Neural progenitor cell (in vitro differentiated cells): ENCODE data around the gene CFAP45. TPM values are rescaled to one million over a fixed set of nuclear protein-coding genes. Genes with fewer than 3 reads are reported as not detected.

Experiments used
- DNase-seq: peaks from one replicate; pipeline ENCODE4 v3.0.0-alpha.2; 2016; ENCODE audit warnings: low spot score
- H2AFZ ChIP-seq: fragments of 200-600 bp; sonication (generic); replicated peaks from 2 replicates; pipeline ENCODE4 v1.6.1; 2016; ENCODE audit warnings: antibody characterized with exemption
- H3F3A ChIP-seq: fragments of 200-600 bp; sonication (generic); 2 replicates; pipeline ENCODE4 v1.6.1; 2016; ENCODE audit warnings: antibody characterized with exemption, low read depth
- H3K27ac ChIP-seq: fragments of 200-600 bp; sonication (generic); 2 replicates; pipeline ENCODE4 v1.5.1; 2016; ENCODE audit warnings: mild to moderate bottlenecking
- H3K27me3 ChIP-seq: fragments of 200-600 bp; sonication (generic); 2 replicates; pipeline ENCODE4 v1.6.1; 2016; ENCODE audit warnings: mild to moderate bottlenecking, moderate library complexity
- H3K36me3 ChIP-seq: fragments of 200-600 bp; sonication (generic); 2 replicates; pipeline ENCODE4 v1.5.1; 2016
- H3K4me1 ChIP-seq: fragments of 200-600 bp; sonication (generic); 2 replicates; pipeline ENCODE4 v1.6.1; 2016; ENCODE audit warnings: mixed run types
- H3K4me2 ChIP-seq: fragments of 200-600 bp; sonication (generic); 2 replicates; pipeline ENCODE4 v1.6.1; 2016
- H3K4me3 ChIP-seq: fragments of 200-600 bp; sonication (generic); 2 replicates; pipeline ENCODE4 v1.5.1; 2016
- H3K79me2 ChIP-seq: fragments of 200-600 bp; sonication (generic); 2 replicates; pipeline ENCODE4 v1.6.1; 2016; ENCODE audit warnings: low read depth
- H3K9ac ChIP-seq: fragments of 200-600 bp; sonication (generic); 2 replicates; pipeline ENCODE4 v1.6.1; 2016
- H3K9me3 ChIP-seq: fragments of 200-600 bp; sonication (generic); 2 replicates; pipeline ENCODE4 v1.5.1; 2016; ENCODE audit warnings: low read depth
- H4K20me1 ChIP-seq: fragments of 200-600 bp; sonication (generic); 2 replicates; pipeline ENCODE4 v1.6.1; 2016; ENCODE audit warnings: low read depth
- H3K27ac Mint-ChIP-seq: 3 replicates; pipeline ENCODE4 v1.8.0; 2021; ENCODE audit warnings: mixed read lengths
- H3K27me3 Mint-ChIP-seq: 2 replicates; pipeline ENCODE4 v1.8.0; 2022; ENCODE audit warnings: low read depth, mild to moderate bottlenecking, inconsistent platforms, moderate library complexity, mixed read lengths; ENCODE audit not compliant: insufficient read depth
- H3K36me3 Mint-ChIP-seq: 3 replicates; pipeline ENCODE4 v1.8.0; 2021; ENCODE audit warnings: mixed read lengths
- H3K4me1 Mint-ChIP-seq: 3 replicates; pipeline ENCODE4 v1.8.0; 2021; ENCODE audit warnings: mixed read lengths
- H3K4me3 Mint-ChIP-seq: 3 replicates; pipeline ENCODE4 v1.8.0; 2021; ENCODE audit warnings: mild to moderate bottlenecking, moderate library complexity, mixed read lengths
- H3K9me3 Mint-ChIP-seq: 3 replicates; pipeline ENCODE4 v1.8.0; 2020; ENCODE audit warnings: mixed read lengths
- EZH2 ChIP-seq: fragments of 200-600 bp; sonication (generic); IDR thresholded peaks from 2 replicates; pipeline ENCODE4 v1.6.1; 2017; ENCODE audit warnings: antibody characterized with exemption, mild to moderate bottlenecking, moderate library complexity
- EZH2phosphoT487 ChIP-seq: fragments of 200-600 bp; sonication (generic); IDR thresholded peaks from 2 replicates; pipeline ENCODE4 v1.6.1; 2017; ENCODE audit warnings: antibody characterized with exemption
- total RNA-seq: library from RNA; depleted of rRNA; stranded (reverse); fragments of >200 nt; gene quantifications from 2 replicates; pipeline ENCODE4 v1.2.3, GENCODE V29; 2015; ENCODE audit warnings: low replicate concordance
- TF ChIP-seq, protein P1 (sequence below): fragments of 200-600 bp; sonication (generic); IDR thresholded peaks from 2 replicates; pipeline ENCODE4 v1.5.1; 2017; ENCODE audit warnings: antibody characterized with exemption, mild to moderate bottlenecking

CFAP45 gene
- total RNA-seq, 1 donor from 2014 or later, result not detected

DNA sequence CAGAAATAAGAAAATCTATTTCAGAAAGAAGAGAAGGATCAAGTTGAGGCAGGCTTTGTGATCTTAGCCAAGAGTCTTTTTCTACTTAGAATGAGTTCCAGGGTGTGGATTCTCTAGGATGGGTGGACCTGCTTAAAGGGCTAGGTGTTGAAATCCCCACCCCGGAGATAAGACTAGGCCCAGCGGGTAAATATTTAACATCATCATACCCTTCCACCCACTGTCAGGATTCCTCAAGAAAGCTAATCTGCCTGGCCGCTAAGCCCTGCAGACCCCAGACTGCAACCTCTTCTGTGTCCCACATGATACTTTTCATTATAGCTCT is 39.7 kb upstream of the CFAP45 start:
- peak overlapping the region; percentile 63 for H3K27ac Mint-ChIP-seq
- Histone ChIP-seq H3K4me1 (peaks cover 65% of the 10 kb centered on the region), H3K27me3 (no peaks in the 10 kb centered on the region)

DNA sequence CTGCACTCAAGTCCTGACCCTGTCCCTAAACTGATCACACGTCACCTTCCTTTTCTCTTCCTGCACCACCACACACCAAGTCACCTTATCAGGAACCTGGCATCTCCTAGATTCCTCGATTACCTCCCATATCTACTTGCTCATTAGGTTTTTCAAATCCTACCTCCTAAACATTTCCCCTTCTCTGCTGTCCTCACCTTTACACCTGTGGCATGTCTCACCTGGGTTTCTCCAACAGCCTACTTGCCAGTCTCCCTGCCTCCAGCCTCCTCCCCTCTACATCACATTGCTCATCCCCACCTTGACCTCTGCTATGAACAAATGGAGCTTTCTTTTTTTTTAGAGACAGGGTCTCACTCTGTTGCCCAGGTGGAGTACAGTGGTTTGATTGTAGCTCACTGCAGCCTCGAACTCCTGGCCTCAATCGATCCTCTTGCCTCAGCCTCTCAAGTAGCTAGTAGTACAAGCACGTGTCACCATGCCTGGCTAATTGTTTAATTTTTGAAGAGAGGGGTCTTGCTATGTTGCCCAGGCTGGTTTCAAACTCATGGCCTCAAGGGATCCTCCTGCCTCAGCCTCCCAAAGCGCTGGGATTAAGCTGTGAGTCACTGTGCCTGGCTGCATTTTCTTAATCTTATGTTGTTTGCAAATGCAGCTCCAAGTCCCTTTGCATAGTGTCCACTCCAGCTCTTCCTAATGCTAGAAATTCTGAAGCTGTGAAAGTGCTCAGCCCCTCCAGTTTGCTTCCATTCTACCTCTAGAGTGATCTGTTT is 39.1 kb upstream of the CFAP45 start:
- peaks cover 67% of the 10 kb centered on the region for H3K4me1 Mint-ChIP-seq
- H3K9me3 Mint-ChIP-seq, result no peaks in the 10 kb centered on the region
- H2AFZ ChIP-seq, result no peak overlapping the region
- H3K9ac ChIP-seq, result no peak overlapping the region
- H3K79me2 ChIP-seq, result peaks cover 9% of the 10 kb centered on the region
- H3K4me1 ChIP-seq, result peaks cover 59% of the 10 kb centered on the region
- no peaks in the 10 kb centered on the region for H3K9me3 ChIP-seq
- no peaks in the 10 kb centered on the region for H3K27me3 ChIP-seq
- no peak overlapping the region for H3K27ac Mint-ChIP-seq
- H3K4me2 ChIP-seq, result no peak overlapping the region
- H3K36me3 ChIP-seq, result no peaks in the 10 kb centered on the region
- peak overlapping the region; percentile 6 for H3K4me3 Mint-ChIP-seq
- TF ChIP-seq EZH2, result no peak
- TF ChIP-seq, protein P1, sequence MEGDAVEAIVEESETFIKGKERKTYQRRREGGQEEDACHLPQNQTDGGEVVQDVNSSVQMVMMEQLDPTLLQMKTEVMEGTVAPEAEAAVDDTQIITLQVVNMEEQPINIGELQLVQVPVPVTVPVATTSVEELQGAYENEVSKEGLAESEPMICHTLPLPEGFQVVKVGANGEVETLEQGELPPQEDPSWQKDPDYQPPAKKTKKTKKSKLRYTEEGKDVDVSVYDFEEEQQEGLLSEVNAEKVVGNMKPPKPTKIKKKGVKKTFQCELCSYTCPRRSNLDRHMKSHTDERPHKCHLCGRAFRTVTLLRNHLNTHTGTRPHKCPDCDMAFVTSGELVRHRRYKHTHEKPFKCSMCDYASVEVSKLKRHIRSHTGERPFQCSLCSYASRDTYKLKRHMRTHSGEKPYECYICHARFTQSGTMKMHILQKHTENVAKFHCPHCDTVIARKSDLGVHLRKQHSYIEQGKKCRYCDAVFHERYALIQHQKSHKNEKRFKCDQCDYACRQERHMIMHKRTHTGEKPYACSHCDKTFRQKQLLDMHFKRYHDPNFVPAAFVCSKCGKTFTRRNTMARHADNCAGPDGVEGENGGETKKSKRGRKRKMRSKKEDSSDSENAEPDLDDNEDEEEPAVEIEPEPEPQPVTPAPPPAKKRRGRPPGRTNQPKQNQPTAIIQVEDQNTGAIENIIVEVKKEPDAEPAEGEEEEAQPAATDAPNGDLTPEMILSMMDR, result no peak
- no peak for TF ChIP-seq EZH2phosphoT487
- H4K20me1 ChIP-seq, result peaks cover 16% of the 10 kb centered on the region
- H3K27me3 Mint-ChIP-seq, result peaks cover 4% of the 10 kb centered on the region
- no peak for DNase-seq
- peaks cover 21% of the 10 kb centered on the region for H3K36me3 Mint-ChIP-seq
- H3K4me3 ChIP-seq, result no peak overlapping the region
- H3K27ac ChIP-seq, result no peak overlapping the region
- peaks cover 18% of the 10 kb centered on the region for H3F3A ChIP-seq

More for the DNA sequence above, 39.7 kb upstream of the CFAP45 start:
- Histone ChIP-seq H3K36me3 (no peaks in the 10 kb centered on the region), H3K9me3 (no peaks in the 10 kb centered on the region), H4K20me1 (peaks cover 16% of the 10 kb centered on the region), H3K4me3 (no peak overlapping the region), H3K4me2 (no peak overlapping the region), H2AFZ (no peak overlapping the region), H3F3A (peaks cover 18% of the 10 kb centered on the region), H3K9ac (no peak overlapping the region), H3K27ac (no peak overlapping the region), H3K79me2 (peaks cover 14% of the 10 kb centered on the region)
- TF ChIP-seq, protein P1, result no peak
- TF ChIP-seq EZH2 (no peak), EZH2phosphoT487 (no peak)
- peaks cover 22% of the 10 kb centered on the region for H3K36me3 Mint-ChIP-seq
- no peaks in the 10 kb centered on the region for H3K9me3 Mint-ChIP-seq
- peaks cover 71% of the 10 kb centered on the region for H3K4me1 Mint-ChIP-seq
- no peak overlapping the region for H3K4me3 Mint-ChIP-seq
- DNase-seq, result no peak
- H3K27me3 Mint-ChIP-seq, result peaks cover 5% of the 10 kb centered on the region

DNA sequence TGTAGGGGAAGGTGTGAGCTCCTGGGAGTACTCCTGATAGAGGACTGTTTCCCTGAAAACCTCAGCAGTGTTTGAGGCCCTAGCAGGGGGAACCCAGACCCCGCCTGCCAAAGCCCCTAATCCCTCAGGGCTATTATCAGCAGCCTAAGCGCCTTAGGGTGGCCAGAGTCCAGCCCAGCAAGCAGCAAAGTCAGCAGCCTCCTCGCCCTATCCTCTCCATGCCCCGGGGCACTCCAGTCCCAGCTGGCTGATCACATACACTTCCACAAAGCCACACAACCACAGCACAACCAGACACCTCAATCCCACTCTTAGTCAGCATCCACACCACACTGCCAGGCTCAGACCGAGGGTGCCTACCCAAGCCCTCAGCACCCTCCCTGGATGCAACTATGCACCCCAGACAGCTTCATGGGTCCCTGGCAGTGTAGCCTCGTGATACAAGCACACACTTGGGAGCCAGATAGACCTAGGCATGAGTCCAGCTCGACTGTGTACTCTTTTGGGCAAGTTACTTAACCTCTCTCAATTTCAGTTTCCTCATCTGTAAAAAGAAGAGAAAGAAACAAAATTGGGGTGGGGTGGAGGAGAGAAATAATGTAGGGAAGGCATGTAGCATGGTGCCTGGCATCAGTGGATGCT is 38.4 kb upstream of the CFAP45 start:
- peaks cover 22% of the 10 kb centered on the region for H3K36me3 Mint-ChIP-seq
- Histone ChIP-seq H3K4me1 (peaks cover 52% of the 10 kb centered on the region), H3F3A (peaks cover 18% of the 10 kb centered on the region), H2AFZ (no peak overlapping the region), H3K9ac (no peak overlapping the region), H3K79me2 (peaks cover 1% of the 10 kb centered on the region), H3K9me3 (no peaks in the 10 kb centered on the region), H3K27ac (peak overlapping the region; percentile 41), H4K20me1 (peaks cover 16% of the 10 kb centered on the region), H3K4me2 (peak overlapping the region; percentile 66), H3K4me3 (no peak overlapping the region), H3K27me3 (no peaks in the 10 kb centered on the region), H3K36me3 (no peaks in the 10 kb centered on the region)
- no peak overlapping the region for H3K4me3 Mint-ChIP-seq
- TF ChIP-seq EZH2phosphoT487 (no peak), EZH2 (no peak)
- TF ChIP-seq, protein P1, result no peak
- H3K27me3 Mint-ChIP-seq, result peaks cover 4% of the 10 kb centered on the region
- H3K4me1 Mint-ChIP-seq, result peaks cover 60% of the 10 kb centered on the region
- no peaks in the 10 kb centered on the region for H3K9me3 Mint-ChIP-seq
- H3K27ac Mint-ChIP-seq, result peak overlapping the region; percentile 16
- peak; percentile 54 for DNase-seq
